ENCODE measurements around the gene COPB2. TPM values are rescaled to one million over a fixed set of nuclear protein-coding genes. Genes with fewer than 3 reads are reported as not detected.

COPB2 gene
- 142 and 232 TPM in 2 replicates for total RNA-seq

DNA sequence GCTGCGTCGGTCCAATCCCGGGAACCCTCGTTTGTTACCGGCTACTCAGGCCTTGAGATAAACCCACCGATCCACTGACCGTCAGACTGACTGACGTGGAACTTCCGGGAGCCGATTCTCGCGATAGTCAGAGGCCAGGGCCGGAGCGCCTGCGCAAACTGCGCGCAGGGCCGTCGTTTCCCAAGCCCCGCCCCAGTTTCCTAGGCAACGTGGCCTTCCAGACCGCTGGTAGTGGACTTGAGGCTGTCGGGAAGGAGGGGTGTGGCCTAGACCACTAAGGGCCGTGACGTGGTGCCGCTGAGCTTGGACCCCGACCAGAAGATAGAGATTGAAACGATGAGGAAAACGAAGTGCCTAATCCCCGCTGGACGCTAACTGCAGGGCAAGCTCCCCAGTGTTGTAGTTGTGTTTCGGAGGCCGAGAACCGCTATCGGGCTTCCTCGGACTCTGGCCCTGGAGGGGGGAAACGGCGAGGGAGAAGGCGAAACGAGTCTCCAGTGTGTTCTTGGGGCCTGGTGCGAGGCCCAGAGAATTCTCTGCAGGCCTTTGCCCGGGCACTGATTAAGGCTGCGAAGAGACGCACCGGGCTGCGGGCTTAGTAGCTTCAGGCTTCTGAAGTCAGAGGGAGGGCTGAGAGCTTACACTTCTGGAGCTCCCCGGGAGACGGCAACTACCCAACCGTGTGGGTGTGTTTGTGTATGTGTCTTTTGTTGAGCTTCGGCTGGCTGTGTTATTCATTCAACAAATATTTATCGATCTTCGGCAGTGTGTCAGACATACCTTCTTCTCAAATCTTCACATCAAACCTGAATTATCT, at the start of gene COPB2:
Gene COPB2 (minus strand): TSS at position 96 of the 817 bp plus-strand sequence. CDS start 97 bp downstream, outside the sequence.

DNA sequence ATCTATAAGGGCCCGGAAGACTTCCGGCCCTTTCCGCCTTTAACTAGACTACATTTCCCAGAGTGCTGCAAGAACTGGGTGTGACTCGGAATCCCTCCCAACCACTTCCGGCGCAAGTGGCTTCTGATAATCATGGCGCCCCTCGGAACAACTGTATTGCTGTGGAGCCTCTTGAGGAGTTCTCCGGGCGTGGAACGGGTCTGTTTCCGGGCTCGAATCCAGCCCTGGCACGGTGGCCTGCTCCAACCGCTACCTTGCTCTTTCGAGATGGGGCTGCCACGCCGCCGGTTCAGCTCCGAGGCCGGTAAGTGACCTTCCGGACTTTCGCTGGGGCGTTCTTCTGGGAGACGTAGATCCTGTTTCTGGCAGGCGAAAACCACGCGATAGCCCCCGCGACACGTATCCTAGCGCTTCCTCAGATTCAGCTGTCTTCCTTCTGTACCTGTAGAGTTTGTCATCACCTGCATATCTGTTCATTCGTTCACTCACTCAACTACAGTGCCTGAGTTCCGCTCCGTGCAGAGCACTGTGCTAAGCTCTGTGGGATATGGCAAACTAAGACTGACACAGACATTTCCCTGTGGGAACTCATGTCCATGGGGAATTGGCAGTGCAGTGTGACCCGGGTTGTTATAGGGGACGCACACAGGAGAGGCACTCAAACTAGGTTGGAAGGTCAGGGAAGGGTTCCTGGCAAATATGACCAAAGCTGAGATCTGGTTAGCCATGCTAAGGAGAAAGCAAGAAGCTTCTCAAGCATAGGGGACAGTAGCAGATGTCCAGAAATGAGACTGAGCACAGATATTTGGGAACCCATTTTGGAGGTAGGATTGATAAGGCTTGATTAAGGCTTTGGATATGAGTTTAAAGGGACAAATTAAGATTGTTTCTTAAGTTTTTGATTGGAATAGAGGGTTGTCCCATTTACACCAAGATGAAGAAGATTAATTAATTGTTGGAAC, 45.3 kb downstream of the COPB2 start, which contains the start of gene MRPS22:
Gene MRPS22 (plus strand): TSS at position 126 of the 962 bp plus-strand sequence. CDS start 7 bp downstream, at position 133.

Other genes with a start within 250 kb of the COPB2 start
- 63.6 and 71.6 TPM in 2 replicates for gene MRPS22, start 45.6 kb downstream of the COPB2 start, total RNA-seq
- gene RBP2, start 86.9 kb upstream of the COPB2 start, total RNA-seq = not detected in 2 replicates
- gene RBP1, start 150.1 kb upstream of the COPB2 start, total RNA-seq = 1.9 and 148 TPM in 2 replicates